ENCODE measurements around the gene LIN9. TPM values are rescaled to one million over a fixed set of nuclear protein-coding genes. Genes with fewer than 3 reads are reported as not detected.

LIN9 gene
- total and polyA plus RNA-seq, 2 experiments from 2014 or later, result 11.8 to 16.9 TPM

GRCh38 chr1:226325178-226325577 is 16.2 kb upstream of the LIN9 start (continued):
- TF ChIP-seq, protein P1, sequence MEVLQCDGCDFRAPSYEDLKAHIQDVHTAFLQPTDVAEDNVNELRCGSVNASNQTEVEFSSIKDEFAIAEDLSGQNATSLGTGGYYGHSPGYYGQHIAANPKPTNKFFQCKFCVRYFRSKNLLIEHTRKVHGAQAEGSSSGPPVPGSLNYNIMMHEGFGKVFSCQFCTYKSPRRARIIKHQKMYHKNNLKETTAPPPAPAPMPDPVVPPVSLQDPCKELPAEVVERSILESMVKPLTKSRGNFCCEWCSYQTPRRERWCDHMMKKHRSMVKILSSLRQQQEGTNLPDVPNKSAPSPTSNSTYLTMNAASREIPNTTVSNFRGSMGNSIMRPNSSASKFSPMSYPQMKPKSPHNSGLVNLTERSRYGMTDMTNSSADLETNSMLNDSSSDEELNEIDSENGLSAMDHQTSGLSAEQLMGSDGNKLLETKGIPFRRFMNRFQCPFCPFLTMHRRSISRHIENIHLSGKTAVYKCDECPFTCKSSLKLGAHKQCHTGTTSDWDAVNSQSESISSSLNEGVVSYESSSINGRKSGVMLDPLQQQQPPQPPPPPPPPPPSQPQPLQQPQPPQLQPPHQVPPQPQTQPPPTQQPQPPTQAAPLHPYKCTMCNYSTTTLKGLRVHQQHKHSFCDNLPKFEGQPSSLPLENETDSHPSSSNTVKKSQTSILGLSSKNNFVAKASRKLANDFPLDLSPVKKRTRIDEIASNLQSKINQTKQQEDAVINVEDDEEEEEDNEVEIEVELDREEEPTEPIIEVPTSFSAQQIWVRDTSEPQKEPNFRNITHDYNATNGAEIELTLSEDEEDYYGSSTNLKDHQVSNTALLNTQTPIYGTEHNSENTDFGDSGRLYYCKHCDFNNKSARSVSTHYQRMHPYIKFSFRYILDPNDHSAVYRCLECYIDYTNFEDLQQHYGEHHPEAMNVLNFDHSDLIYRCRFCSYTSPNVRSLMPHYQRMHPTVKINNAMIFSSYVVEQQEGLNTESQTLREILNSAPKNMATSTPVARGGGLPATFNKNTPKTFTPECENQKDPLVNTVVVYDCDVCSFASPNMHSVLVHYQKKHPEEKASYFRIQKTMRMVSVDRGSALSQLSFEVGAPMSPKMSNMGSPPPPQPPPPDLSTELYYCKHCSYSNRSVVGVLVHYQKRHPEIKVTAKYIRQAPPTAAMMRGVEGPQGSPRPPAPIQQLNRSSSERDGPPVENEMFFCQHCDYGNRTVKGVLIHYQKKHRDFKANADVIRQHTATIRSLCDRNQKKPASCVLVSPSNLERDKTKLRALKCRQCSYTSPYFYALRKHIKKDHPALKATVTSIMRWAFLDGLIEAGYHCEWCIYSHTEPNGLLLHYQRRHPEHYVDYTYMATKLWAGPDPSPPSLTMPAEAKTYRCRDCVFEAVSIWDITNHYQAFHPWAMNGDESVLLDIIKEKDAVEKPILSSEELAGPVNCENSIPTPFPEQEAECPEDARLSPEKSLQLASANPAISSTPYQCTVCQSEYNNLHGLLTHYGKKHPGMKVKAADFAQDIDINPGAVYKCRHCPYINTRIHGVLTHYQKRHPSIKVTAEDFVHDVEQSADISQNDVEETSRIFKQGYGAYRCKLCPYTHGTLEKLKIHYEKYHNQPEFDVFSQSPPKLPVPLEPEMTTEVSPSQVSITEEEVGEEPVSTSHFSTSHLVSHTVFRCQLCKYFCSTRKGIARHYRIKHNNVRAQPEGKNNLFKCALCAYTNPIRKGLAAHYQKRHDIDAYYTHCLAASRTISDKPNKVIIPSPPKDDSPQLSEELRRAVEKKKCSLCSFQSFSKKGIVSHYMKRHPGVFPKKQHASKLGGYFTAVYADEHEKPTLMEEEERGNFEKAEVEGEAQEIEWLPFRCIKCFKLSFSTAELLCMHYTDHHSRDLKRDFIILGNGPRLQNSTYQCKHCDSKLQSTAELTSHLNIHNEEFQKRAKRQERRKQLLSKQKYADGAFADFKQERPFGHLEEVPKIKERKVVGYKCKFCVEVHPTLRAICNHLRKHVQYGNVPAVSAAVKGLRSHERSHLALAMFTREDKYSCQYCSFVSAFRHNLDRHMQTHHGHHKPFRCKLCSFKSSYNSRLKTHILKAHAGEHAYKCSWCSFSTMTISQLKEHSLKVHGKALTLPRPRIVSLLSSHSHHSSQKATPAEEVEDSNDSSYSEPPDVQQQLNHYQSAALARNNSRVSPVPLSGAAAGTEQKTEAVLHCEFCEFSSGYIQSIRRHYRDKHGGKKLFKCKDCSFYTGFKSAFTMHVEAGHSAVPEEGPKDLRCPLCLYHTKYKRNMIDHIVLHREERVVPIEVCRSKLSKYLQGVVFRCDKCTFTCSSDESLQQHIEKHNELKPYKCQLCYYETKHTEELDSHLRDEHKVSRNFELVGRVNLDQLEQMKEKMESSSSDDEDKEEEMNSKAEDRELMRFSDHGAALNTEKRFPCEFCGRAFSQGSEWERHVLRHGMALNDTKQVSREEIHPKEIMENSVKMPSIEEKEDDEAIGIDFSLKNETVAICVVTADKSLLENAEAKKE (CRISPR knock-in tag; IDR thresholded peaks at IDR 0.05), result no peak
- no peak for TF ChIP-seq ETS1 (IDR thresholded peaks at IDR 0.05)
- TF ChIP-seq EZH2phosphoT487 (IDR thresholded peaks at IDR 0.05; ENCODE audit: unreplicated experiment), result no peak
- no peak for TF ChIP-seq EZH2 (IDR thresholded peaks at IDR 0.05; ENCODE audit: low read depth, unreplicated experiment)
- TF ChIP-seq ZNF331 (CRISPR knock-in tag; IDR thresholded peaks at IDR 0.05; ENCODE audit: low read depth), result no peak
- TF ChIP-seq CREB1 (CRISPR knock-in tag; IDR thresholded peaks at IDR 0.05; ENCODE audit: low read depth), result no peak
- TF ChIP-seq JUNB (IDR thresholded peaks at IDR 0.05; ENCODE audit: unreplicated experiment), result no peak
- TF ChIP-seq POLR2AphosphoS5 (IDR thresholded peaks at IDR 0.05; ENCODE audit: low read depth), result no peak
- no peak for TF ChIP-seq CTCF (conservative IDR thresholded peaks at IDR 0.05; ENCODE audit: low read depth in 2 of 2)
- TF ChIP-seq STAT1 (IDR thresholded peaks at IDR 0.05; ENCODE audit: unreplicated experiment), result no peak
- TF ChIP-seq ZNF114 (CRISPR knock-in tag; IDR thresholded peaks at IDR 0.05), result no peak

All from GM23338 (cell line).